ENCODE measurements around the gene MYOCOS.
A peak's percentile ranks its signal among the peaks of the same experiment; 100 is the strongest.
"Not testable (repeated sequence)": the region's sequence is repeated elsewhere in the genome, so short reads cannot be mapped to it uniquely, and the experiment has no call there.

MYOCOS gene

DNA sequence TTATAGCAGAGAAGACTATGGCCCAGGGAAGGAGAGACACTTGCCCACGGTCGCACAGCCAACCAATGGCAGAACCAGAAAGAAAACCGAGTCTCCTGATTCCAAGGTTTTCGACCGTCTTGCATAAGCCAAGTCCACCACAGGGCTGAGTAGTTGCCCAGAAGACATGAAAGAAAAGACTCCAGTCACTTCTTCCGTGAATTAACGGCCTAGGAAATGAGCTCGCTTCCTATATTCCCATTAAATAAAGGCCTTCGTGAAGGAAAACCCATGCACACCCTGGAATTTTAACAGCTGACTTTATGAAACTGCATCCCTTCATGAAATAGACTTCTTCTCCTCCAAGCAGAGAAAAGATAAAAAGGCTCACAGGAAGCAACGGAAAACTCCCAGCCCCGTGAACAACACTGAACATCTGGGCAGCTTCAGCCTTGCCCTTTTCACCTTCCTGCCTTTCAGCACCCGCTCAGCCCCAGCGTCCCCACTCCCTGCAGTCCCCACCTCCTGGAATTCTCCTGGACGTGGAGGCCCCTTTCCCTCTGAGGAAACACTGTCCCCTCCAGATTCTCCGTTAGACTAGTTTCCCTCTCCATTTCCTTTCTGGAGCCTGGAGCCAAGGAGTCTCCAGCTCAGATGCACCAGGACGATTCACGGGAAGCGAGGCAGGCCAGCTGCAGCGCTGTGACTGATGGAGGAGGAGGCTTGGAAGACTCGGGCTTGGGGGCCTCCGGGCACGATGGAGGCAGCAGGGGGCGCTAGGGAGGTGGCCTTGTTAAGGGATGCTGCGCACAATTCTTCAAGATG is 33.1 kb downstream of the MYOCOS start:
- H3K4me3 ChIP-seq: no peak overlapping the region

DNA sequence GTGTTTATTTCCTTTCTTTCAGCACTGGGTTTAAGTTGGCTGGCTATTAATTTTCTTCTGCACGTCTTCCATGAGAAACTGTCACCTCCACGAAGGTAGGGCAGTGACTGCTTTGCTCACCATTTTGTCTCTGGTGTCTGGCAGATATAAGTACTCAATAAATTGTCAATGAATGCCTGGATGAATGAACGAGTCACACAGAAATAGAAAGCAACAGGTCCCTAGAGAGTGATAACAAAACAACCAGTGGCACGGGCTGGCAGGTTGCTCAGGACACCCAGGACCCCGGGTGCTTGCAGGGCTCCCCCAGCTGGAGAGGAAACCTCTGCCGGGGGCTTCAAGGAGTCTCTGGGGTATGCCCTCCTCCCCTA is 33.7 kb downstream of the MYOCOS start:
- H3K4me3 ChIP-seq: no peak overlapping the region
- peak overlapping the region in 4 of 21 experiments; percentile 2 to 70 (median 18) for H3K27ac ChIP-seq

More for the DNA sequence above, 33.1 kb downstream of the MYOCOS start:
- H3K27ac ChIP-seq: peak overlapping the region in 14 of 21 experiments; percentile 11 to 70 (median 30)

- H3K4me3 ChIP-seq: not testable (repeated sequence)
- H3K27ac ChIP-seq: peak overlapping the region in 1 of 21 experiments; percentile 2
Observed at GRCh38 chr1:171656206-171656605, 34.2 kb downstream of the MYOCOS start.

DNA sequence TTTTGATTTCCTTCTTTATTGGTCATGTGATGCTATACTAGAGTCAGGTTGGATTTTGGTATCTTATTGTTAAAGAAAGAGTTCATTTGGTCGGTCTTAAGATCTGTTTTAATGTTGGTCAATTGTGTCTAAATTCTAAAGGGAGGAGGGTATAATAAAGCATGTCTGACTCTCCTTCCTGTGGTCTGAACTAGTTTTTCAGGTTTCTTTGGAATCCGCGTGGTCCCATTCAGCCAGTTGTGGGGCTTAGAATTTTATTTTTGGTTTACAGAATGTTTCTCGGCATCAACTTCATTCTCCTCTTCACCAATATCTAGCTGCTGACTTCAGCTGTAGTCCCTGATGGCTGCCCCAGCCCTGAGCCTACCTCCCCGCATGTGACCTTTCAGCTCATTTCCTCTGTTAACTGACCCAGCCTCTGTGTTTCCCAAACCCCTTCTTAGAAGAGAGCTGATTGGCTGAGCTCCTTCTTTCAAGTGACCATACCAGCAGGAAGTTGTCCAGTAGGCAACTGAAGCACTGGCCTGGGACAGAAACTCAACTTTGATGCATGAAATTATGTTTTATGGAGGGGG is 39.1 kb downstream of the MYOCOS start:
- H3K4me3 ChIP-seq: no peak overlapping the region
- no peak overlapping the region for H3K27ac ChIP-seq

GRCh38 chr1:171663036-171663853 is 41.2 kb downstream of the MYOCOS start:
- no peak overlapping the region for H3K4me3 ChIP-seq
- peak overlapping the region in 6 of 21 experiments; percentile 10 to 47 (median 18) for H3K27ac ChIP-seq

- H3K4me3 ChIP-seq: no peak overlapping the region
- peak overlapping the region in 7 of 21 experiments; percentile 10 to 61 (median 34) for H3K27ac ChIP-seq
Observed at GRCh38 chr1:171663854-171664575, 42.0 kb downstream of the MYOCOS start.

- H3K27ac ChIP-seq: peak overlapping the region in 2 of 21 experiments; percentile 34 to 49
- no peak overlapping the region for H3K4me3 ChIP-seq
Observed at GRCh38 chr1:171664976-171665375, 42.9 kb downstream of the MYOCOS start.

DNA sequence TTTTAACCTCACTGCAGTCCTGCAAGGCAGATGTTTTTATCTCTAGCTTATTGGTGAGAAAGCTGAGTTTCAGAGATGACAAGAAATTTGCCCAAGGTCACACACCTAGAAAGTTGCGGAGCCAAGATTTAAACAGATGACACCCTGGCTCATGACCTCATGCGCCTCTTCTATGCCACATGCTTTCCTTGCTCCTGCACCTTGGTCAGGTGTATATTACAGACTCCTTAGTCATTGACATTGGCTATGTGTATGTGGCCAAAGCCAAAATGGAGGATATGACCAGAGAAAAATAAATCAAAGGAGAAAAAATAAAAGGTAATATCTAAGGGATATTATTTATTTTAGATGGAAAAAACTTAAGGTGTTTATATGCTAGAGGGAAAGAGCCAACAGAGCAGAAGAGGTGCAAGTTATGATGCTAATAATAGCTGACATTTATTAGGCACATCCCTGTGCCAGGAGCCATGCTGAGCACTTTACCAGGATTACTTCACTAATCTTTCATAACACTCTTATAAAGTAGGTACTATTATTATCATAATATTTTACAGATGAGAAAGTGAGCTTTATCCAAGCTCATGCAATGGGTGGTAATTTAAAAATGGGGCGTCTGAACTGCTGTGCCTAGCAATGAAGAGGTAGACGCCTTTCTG is 44.2 kb downstream of the MYOCOS start:
- Histone ChIP-seq H3K4me3 (no peak overlapping the region), H3K27ac (no peak overlapping the region)

DNA sequence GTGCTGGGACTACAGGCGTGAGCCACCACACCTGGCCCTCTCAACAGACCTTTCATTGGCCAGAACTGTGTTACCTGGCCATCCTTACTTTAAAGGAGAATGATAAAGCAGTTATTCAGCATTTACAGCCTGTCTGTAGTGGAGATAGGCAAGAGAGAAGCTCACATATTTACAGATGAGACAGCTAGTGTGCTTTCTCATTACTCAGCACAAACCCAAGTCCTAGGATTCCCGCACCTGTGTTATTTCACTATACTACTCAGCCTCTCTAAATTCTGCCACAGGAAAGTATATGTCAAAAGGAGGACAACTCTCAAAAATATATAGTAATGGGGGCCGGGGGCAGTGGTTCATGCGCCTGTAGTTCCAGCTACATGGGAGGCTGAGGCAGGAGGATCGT is 46.3 kb downstream of the MYOCOS start:
- Histone ChIP-seq H3K4me3 (no peak overlapping the region), H3K27ac (no peak overlapping the region)

GRCh38 chr1:171670739-171671138 is 48.7 kb downstream of the MYOCOS start:
- Histone ChIP-seq H3K4me3 (no peak overlapping the region), H3K27ac (no peak overlapping the region)

GRCh38 chr1:171674431-171675405 is 52.7 kb downstream of the MYOCOS start:
- peak overlapping the region in 4 of 21 experiments; percentile 13 to 55 (median 35) for H3K27ac ChIP-seq
- H3K4me3 ChIP-seq: no peak overlapping the region
